Peyer's patch (tissue), 4 donors: ENCODE data around the gene LCLAT1. TPM values are rescaled to one million over a fixed set of nuclear protein-coding genes. Genes with fewer than 3 reads are reported as not detected.
A peak's percentile ranks its signal among the peaks of the same experiment; 100 is the strongest.

Source experiments
- DNase-seq, 3 donors: peaks; one replicate each; pipeline ENCODE4 v3.0.0-alpha.2; 2017 to 2019
- H3K27ac ChIP-seq, 4 donors: fragments of 200-600 bp; sonication (generic); one replicate each; pipeline ENCODE4 v1.5.1; 2016 to 2019
- H3K27me3 ChIP-seq, 2 donors: fragments of 200-600 bp; sonication (generic); one replicate each; pipeline ENCODE4 v1.5.1; 2019
- H3K36me3 ChIP-seq, 3 donors: fragments of 200-600 bp; sonication (generic); one replicate each; pipeline ENCODE4 v1.5.1; 2016 to 2019
- H3K4me1 ChIP-seq, 4 donors: fragments of 200-600 bp; sonication (generic); one replicate each; pipeline ENCODE4 v1.5.1; 2016 to 2019
- H3K4me3 ChIP-seq, 4 donors: fragments of 200-600 bp; sonication (generic); 1 replicate in 3 of 4; 2 replicates in 1 of 4; pipeline ENCODE4 v1.5.1; 2016 to 2019; ENCODE audit warnings: mild to moderate bottlenecking in 1 of 4
- H3K9me3 ChIP-seq, 4 donors: fragments of 200-600 bp; sonication (generic); one replicate each; pipeline ENCODE4 v1.5.1; 2016 to 2019; ENCODE audit warnings: mild to moderate bottlenecking in 1 of 4
- CTCF ChIP-seq, 6 experiments: fragments of 450-650 bp in 4 of 6; fragments of 200-600 bp in 2 of 6; sonication (generic) in 1 of 6; IDR thresholded peaks; one replicate each; pipeline ENCODE4 v1.5.1; 2017 to 2019; ENCODE audit warnings: antibody characterized with exemption in 6 of 6, mild to moderate bottlenecking in 3 of 6, moderate library complexity in 1 of 6
- POLR2A ChIP-seq, 2 donors: fragments of 450-650 bp; IDR thresholded peaks; one replicate each; pipeline ENCODE4 v1.5.1; 2017; ENCODE audit warnings: antibody characterized with exemption in 2 of 2, mild to moderate bottlenecking in 2 of 2, moderate library complexity in 2 of 2
- total RNA-seq, 4 donors: library from RNA; depleted of rRNA; stranded (reverse); fragments of >200 nt; gene quantifications; one replicate each; pipeline ENCODE4 v1.1.0, GENCODE V29; 2016

The LCLAT1 gene
- total RNA-seq, 4 donors from 2014 or later, result 10.7 to 60.8 (median 24.9) TPM

DNA sequence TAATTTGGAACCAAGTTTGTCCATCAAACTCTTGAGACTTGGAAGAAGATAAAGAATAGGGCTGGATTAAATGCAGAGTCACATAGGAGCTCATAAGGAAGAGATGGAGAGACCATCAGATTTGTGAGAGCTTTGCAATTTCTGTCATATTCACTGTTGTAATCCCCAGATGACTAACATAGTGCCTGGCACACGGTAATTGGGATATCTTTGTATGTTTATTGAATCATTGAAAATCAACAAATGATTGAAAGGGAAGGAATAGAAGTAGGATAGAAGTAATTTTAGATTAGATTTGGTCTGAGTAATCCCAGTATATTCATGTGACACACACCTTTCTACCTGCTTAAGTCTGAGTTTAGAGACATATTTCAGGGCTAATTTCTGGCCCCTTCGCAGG is 75.4 kb downstream of the LCLAT1 start:
- TF ChIP-seq POLR2A (IDR thresholded peaks at IDR 0.05) (no peak), CTCF (IDR thresholded peaks at IDR 0.05) (no peak)
- Histone ChIP-seq H3K4me1 (no peaks in the 10 kb centered on the region), H3K36me3 (peaks cover 0 to 9% (median 0%) of the 10 kb centered on the region in 3 donors), H3K27ac (no peak overlapping the region), H3K27me3 (no peaks in the 10 kb centered on the region), H3K4me3 (no peak overlapping the region), H3K9me3 (peaks cover 0 to 7% (median 0%) of the 10 kb centered on the region in 4 donors)
- DNase-seq, result no peak

DNA sequence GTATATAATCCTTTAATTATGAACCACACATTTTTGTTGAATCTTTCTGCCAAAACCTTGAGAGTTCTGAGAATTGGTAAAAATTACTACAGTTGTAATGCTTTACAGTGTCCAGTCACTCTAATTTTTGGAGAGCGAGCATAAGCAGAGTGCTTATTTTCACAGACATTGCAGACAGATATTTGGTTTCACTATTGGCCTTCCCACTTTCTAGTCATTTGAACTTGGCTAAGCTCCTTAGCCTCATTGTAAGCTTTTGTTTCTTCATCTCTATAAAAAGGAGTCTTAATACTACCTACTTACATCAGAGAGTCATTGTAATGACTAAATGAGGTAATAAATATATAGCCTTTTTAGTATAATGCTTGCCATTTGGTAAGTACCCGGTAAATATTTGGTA is 80.4 kb downstream of the LCLAT1 start:
- Histone ChIP-seq H3K9me3 (no peaks in the 10 kb centered on the region), H3K27ac (peak overlapping the region in 1 of 4 donors; percentile 13), H3K4me3 (no peak overlapping the region), H3K4me1 (no peaks in the 10 kb centered on the region), H3K27me3 (no peaks in the 10 kb centered on the region), H3K36me3 (peaks cover 0 to 6% (median 0%) of the 10 kb centered on the region in 3 donors)
- no peak for DNase-seq
- TF ChIP-seq CTCF (IDR thresholded peaks at IDR 0.05), result no peak
- no peak for TF ChIP-seq POLR2A (IDR thresholded peaks at IDR 0.05)

- TF ChIP-seq POLR2A (IDR thresholded peaks at IDR 0.05) (no peak), CTCF (IDR thresholded peaks at IDR 0.05) (no peak)
- no peak for DNase-seq
- no peak overlapping the region for H3K4me3 ChIP-seq
- H3K4me1 ChIP-seq, result no peaks in the 10 kb centered on the region
- H3K27me3 ChIP-seq, result no peaks in the 10 kb centered on the region
- peaks cover 0 to 6% (median 0%) of the 10 kb centered on the region in 3 donors for H3K36me3 ChIP-seq
- peak overlapping the region in 1 of 4 donors; percentile 13 for H3K27ac ChIP-seq
- no peaks in the 10 kb centered on the region for H3K9me3 ChIP-seq
These were observed 80.8 kb downstream of the LCLAT1 start for GRCh38 chr2:30527859-30528258.

DNA sequence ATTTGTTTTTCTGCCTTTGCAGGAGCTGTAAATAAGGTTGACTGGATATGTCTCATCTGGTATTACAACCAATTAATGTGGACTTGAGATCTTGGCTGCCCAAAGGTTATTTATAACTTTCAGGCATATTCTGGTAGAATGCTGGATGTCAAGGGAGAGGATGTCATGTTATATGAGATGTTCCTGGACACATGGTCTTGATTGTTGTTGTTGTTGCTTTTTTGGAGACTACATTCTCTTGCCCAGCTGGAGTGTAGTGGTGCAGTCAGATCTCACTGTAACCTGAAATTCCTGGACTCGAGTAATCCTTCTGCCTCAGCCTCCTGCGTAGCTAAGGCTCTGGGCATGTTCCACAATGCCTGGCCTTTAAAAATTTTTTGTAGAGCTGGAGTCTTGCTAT is 83.3 kb downstream of the LCLAT1 start:
- no peak for DNase-seq
- Histone ChIP-seq H3K4me3 (no peak overlapping the region), H3K36me3 (peaks cover 0 to 8% (median 0%) of the 10 kb centered on the region in 3 donors), H3K9me3 (no peaks in the 10 kb centered on the region), H3K27me3 (no peaks in the 10 kb centered on the region), H3K4me1 (no peaks in the 10 kb centered on the region), H3K27ac (no peak overlapping the region)
- TF ChIP-seq POLR2A (IDR thresholded peaks at IDR 0.05), result no peak
- no peak for TF ChIP-seq CTCF (IDR thresholded peaks at IDR 0.05)

DNA sequence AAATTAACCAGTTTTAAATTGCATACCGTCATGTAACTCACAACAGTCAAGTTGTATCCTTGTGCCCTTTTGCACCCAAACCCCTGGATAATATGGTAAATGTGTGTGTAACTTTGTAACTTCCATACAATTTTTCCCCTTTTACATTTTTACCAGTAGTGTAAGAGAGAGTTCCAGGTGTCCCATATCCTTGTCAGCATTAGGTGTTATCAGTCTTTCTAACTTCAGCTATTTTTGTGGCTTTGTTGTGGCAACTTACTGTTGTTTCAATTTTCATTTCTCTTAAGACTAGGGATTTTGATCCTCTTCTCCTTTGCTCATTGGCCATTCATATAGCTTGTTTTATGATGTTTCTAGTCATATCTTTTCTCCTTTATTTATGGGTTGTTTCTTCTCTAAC is 94.6 kb downstream of the LCLAT1 start:
- no peak for DNase-seq
- Histone ChIP-seq H3K4me3 (no peak overlapping the region), H3K4me1 (no peaks in the 10 kb centered on the region), H3K27me3 (no peaks in the 10 kb centered on the region), H3K36me3 (no peaks in the 10 kb centered on the region), H3K9me3 (no peaks in the 10 kb centered on the region), H3K27ac (no peak overlapping the region)
- TF ChIP-seq CTCF (IDR thresholded peaks at IDR 0.05) (no peak), POLR2A (IDR thresholded peaks at IDR 0.05) (no peak)

- H3K36me3 ChIP-seq, result no peaks in the 10 kb centered on the region
- no peak overlapping the region for H3K4me3 ChIP-seq
- H3K27ac ChIP-seq, result no peak overlapping the region
- H3K27me3 ChIP-seq, result no peaks in the 10 kb centered on the region
- H3K9me3 ChIP-seq, result no peaks in the 10 kb centered on the region
- no peak for TF ChIP-seq CTCF (IDR thresholded peaks at IDR 0.05)
- TF ChIP-seq POLR2A (IDR thresholded peaks at IDR 0.05), result no peak
- no peaks in the 10 kb centered on the region for H3K4me1 ChIP-seq
- no peak for DNase-seq
These were observed 98.8 kb downstream of the LCLAT1 start for GRCh38 chr2:30545875-30546274.
